ENCODE results near the gene IGF2BP1.
"Not testable (repeated sequence)": the region's sequence is repeated elsewhere in the genome, so short reads cannot be mapped to it uniquely, and the experiment has no call there.

IGF2BP1 gene

GRCh38 chr17:49055181-49055927 is 58.2 kb downstream of the IGF2BP1 start:
- DNase-seq: no peak

- no peak for DNase-seq
Measured at GRCh38 chr17:49061524-49061943, 64.3 kb downstream of the IGF2BP1 start.

GRCh38 chr17:49063652-49064051 is 66.5 kb downstream of the IGF2BP1 start:
- DNase-seq: no peak

DNA sequence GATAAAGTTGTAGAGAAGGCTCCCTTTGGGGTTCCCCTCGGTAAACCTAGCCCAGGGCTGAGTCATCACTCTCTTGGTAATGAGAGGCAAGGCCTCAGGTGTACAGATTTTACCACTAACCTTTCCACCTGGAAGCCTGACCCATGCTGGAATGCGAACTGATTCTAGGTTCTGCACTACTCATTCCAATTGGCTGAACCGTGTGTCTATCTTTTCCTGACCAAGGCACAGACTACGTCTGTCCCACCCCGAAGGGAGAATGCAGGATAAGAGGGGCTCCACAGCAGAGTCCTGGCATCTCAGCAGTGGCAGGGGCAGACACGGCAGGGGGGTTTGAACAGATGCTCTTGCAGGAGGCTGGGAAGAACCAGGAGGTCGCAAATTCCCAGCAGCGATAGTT is 70.0 kb downstream of the IGF2BP1 start:
- no peak for DNase-seq

- DNase-seq: no peak
Measured at GRCh38 chr17:49069585-49070273, 72.5 kb downstream of the IGF2BP1 start.

GRCh38 chr17:49071106-49071505 is 73.9 kb downstream of the IGF2BP1 start:
- no peak for DNase-seq

DNA sequence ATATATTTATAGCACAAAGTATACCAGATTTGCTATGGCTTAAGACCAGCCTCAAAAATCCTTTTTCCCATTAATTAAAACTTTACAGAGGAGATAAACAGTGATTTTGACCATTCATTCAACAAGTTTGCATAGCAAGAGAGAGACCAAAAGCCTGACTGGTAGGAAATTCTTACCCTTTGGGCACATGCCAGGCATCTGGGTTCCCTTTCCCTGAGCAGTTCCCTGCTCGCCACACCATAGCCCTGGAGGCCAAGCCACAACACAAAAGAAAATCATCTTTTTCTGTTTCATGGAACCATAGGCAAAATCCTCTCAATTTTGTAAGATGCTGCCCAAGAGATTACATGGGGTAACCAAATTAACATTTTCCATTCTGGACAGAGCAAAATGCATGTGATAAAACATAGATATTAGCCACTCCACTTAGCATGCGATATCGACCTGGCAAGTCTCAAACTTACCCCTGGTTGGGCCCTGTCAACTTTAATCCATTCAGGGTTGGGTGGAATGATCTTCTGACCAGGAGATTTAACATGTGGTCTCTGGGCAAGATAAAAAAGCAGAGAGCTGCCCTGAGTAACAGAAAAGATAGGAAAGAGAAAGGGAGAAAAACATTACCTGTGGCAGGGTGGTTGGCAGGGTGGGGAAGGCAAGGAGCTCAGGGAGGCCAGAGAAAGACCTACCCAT is 77.8 kb downstream of the IGF2BP1 start:
- no peak for DNase-seq

- no peak for DNase-seq
Measured at GRCh38 chr17:49076573-49077384, 79.6 kb downstream of the IGF2BP1 start.

- no peak for DNase-seq
Measured at GRCh38 chr17:49078248-49078647, 81.1 kb downstream of the IGF2BP1 start.

DNA sequence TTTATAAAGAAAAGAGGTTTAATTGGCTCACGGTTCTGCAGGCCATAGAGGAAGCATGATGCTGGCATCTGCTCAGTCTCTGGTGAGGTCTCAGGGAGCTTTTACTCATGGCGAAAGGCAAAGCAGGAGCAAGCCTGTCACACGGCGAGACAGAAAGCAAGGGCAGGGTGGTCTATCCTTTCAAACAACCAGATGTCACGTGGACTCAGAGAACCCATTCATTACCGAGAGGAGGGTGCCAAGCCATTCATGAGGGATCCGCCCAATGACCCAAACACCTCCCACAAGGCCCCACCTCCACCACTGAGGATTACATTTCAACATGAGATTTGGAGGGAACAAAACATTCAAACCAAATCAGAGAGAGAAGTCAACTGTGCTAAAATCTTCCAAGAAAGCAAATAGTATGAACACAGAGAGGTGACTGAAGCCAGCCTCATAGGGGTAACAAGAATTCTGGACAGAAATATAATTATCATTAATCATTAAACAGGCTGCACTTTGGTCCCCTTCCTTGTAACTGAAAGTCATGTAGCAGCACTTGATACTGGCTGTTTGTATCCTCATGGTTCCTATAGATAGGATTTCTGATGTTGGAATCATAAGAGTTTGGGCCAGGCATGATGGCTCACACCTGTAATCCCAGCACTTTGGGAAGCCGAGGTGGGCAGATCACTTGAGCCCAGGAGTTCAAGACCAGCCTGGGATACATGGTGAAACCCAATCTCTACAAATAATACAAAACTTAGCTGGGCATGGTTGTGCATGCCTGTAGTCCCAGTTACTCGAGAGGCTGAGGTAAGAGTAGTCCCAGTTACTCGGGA is 82.9 kb downstream of the IGF2BP1 start:
- no peak for DNase-seq

GRCh38 chr17:49082231-49082630 is 85.0 kb downstream of the IGF2BP1 start:
- no peak for DNase-seq

DNA sequence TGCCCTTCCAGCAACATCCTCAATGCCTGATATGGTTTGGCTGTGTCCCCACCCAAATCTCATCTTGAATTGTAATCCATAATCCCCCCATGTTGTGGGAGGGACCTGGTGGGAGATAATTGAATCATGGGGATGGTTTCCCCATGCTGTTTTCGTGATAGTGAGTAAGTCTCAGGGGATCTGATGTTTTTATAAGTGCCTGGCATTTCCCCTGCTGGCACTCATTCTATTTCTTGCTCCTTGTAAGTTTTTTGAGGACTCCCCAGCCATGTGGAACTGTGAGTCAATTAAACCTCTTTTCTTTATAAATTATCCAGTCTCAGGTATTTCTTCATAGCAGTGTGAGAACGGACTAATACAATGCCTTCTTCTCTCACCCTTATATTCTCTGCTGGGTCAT is 87.9 kb downstream of the IGF2BP1 start:
- not testable (repeated sequence) for DNase-seq

DNA sequence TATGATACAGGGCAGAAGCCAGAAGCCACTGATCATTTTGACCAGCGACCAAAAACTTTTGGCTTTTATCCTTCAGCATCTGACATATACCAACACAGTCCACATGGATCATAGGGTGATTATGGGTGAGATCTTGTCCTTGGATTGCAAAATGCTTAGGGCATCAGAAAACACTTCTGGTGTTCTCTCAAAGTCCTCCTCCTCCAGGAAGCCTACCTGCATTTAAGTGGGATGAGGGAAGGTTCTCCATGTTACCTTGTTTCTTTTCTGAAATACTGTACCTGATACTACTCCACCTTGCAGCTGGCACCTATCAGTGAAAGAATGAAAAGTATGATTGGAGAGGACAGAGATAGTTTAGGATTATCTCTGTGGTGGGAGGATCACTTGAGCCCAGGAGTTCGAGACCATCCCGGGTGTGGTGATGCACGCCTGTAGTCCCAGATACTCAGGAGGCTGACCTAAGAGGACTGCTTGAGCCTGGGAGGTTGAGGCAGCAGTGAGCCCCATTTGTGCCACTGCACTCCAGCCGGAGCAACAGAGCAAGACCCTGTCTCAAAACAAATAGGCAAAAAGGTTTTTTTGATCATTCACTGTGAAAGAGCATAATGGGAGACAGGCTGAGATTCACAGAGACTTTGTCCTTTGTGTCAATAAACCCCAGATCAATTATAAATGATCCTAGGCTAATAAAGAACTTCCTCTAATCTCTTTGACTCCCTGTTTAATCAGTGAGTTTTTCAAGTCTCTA is 88.6 kb downstream of the IGF2BP1 start:
- DNase-seq: no peak

- no peak for DNase-seq
Measured at GRCh38 chr17:49086316-49086605, 89.1 kb downstream of the IGF2BP1 start.

DNA sequence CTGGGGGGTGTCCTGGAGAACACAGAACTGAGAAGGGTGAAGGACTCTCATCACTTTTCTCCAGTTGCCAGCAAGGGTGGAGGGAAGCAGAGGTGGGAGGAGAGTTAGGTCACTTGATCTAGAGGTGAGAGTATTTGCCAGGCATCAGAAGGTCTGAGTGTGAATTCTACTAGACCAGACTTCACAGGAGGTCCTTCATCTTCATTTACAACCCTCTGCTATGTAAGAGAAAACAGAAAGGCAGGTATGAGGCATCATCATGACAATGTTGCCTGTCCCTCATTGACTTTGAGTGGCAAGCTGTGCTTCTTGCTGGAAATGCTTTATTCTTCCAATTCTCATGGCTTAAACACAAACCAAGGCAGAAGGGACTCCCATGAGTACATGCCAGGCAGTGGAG is 89.5 kb downstream of the IGF2BP1 start:
- DNase-seq: no peak

- DNase-seq: no peak
Measured at GRCh38 chr17:49089094-49089493, 91.9 kb downstream of the IGF2BP1 start.

GRCh38 chr17:49090878-49091594 is 93.9 kb downstream of the IGF2BP1 start:
- DNase-seq: no peak

GRCh38 chr17:49093131-49093530 is 95.9 kb downstream of the IGF2BP1 start:
- DNase-seq: no peak

GRCh38 chr17:49100601-49101000 is 103.4 kb downstream of the IGF2BP1 start:
- no peak for DNase-seq

DNA sequence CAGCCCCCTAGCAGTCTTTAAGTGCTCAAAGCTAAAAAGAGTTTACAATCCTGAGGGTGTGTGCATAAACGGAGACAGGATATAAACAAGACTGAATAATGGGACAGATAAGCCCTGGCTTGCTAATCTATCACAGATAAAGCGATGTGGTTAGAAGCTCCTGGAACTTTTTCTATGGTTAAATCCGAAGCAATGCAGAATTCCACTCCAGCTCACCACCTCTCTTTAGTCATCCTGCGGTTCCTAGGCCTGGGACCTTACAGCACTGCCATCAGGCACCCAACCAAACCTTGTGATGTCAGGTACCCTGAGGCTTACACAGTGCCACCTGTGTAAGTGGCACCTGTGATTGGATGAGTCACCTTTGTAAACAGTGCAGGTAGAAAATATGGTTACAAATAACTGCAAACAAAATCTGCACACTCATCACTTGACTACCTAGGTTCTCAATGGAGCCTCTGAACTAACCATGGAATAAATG is 103.9 kb downstream of the IGF2BP1 start:
- DNase-seq: no peak

GRCh38 chr17:49103360-49103759 is 106.2 kb downstream of the IGF2BP1 start:
- DNase-seq: not testable (repeated sequence)

All from stimulated activated CD4-positive, alpha-beta T cell treated with anti-CD3 and anti-CD28 coated beads, Interleukin-12 subunit alpha, Interleukin-12 subunit beta, amount 100 ng/mL, for 4 hours (primary cell).